HCT116 (cell line): ENCODE data around the gene VTI1A. TPM values are rescaled to one million over a fixed set of nuclear protein-coding genes. Genes with fewer than 3 reads are reported as not detected.

ENCODE experiments used
- ATAC-seq: fragments of 200-7000 bp; cut with Tn5 transposase; 2 replicates; pipeline ENCODE4 v1.9.1; 2020; ENCODE audit warnings: mild to moderate bottlenecking, moderate library complexity
- BruUV-seq: library from RNA; stranded (reverse); fragments of 400-500 nt; replicated peaks from 2 replicates; lab custom pipeline; 2021; lab: Mats Ljungman, UMichigan
- CTCF ChIA-PET: fragments of 300-600 bp; sonication (Branson Sonifier 250); formaldehyde crosslinking; loops from one replicate; lab custom pipeline; 2021; ENCODE audit warnings: antibody characterized with exemption; lab: Charles Lee
- POLR2A ChIA-PET: fragments of 300-600, 350-600 bp; sonication (Branson Sonifier 250); formaldehyde crosslinking; loops from one replicate; lab custom pipeline; 2021; ENCODE audit warnings: antibody characterized with exemption; lab: Charles Lee
- RAD21 ChIA-PET, 2 experiments: fragments of 300-600 bp; sonication (Branson Sonifier 250); formaldehyde crosslinking; loops; one replicate each; lab custom pipeline; 2023; ENCODE audit warnings: low total read pairs in 2 of 2; ENCODE audit not compliant: uncharacterized antibody in 2 of 2, unreplicated experiment in 2 of 2, low non-redundant PET in 1 of 2; lab: Charles Lee
- DNase-seq: peaks from one replicate; pipeline ENCODE4 v3.0.0-alpha.2; 2010; ENCODE audit warnings: low read depth, low spot score
- H2AFZ ChIP-seq: fragments of 200-600 bp; shearing (Covaris generic), sonication (generic); 2 replicates; pipeline ENCODE4 v1.6.1; 2017; ENCODE audit warnings: low read depth, mixed run types, mixed read lengths, antibody characterized with exemption, low read length; ENCODE audit not compliant: poor library complexity, severe bottlenecking
- H3K27ac ChIP-seq: 2 replicates; pipeline ENCODE4 v1.5.1; 2012; ENCODE audit warnings: low read depth, low read length
- H3K27me3 ChIP-seq: fragments of 200-600 bp; sonication (generic); 2 replicates; pipeline ENCODE4 v1.6.1; 2016; ENCODE audit warnings: mixed run types, low read length, mixed read lengths; ENCODE audit not compliant: insufficient read depth
- H3K36me3 ChIP-seq, 2 experiments: fragments of 200-500 bp in 1 of 2; fragments of 200-600 bp in 1 of 2; sonication (Bioruptor generic) in 1 of 2; sonication (generic) in 1 of 2; 2 replicates each; pipeline versions ENCODE4 v1.5.1 to v1.6.1; 2014 to 2016; ENCODE audit warnings: low read length in 2 of 2, inconsistent platforms in 1 of 2, mixed read lengths in 1 of 2, mixed run types in 1 of 2; ENCODE audit not compliant: insufficient read depth in 2 of 2, control insufficient read depth in 1 of 2
- H3K4me1 ChIP-seq, 2 experiments: fragments of 200-600 bp in 1 of 2; sonication (generic) in 1 of 2; 2 replicates each; pipeline versions ENCODE4 v1.5.1 to v1.6.1; 2012 to 2017; ENCODE audit warnings: low read length in 2 of 2, inconsistent platforms in 1 of 2, mild to moderate bottlenecking in 1 of 2, mixed read lengths in 1 of 2, mixed run types in 1 of 2, moderate library complexity in 1 of 2; ENCODE audit not compliant: insufficient read depth in 2 of 2, control insufficient read depth in 1 of 2
- H3K4me2 ChIP-seq: fragments of 200-600 bp; sonication (generic); 2 replicates; pipeline ENCODE4 v1.6.1; 2017; ENCODE audit warnings: mixed run types, low read length, mixed read lengths
- H3K4me3 ChIP-seq, 2 experiments: fragments of 200-600 bp in 1 of 2; sonication (generic) in 1 of 2; replicated peaks in 1 of 2; 2 replicates each; pipeline ENCODE4 v1.5.1; 2011 to 2016; ENCODE audit warnings: low read length in 2 of 2, control low read depth in 1 of 2, low read depth in 1 of 2, mild to moderate bottlenecking in 1 of 2, mixed read lengths in 1 of 2, mixed run types in 1 of 2
- H3K79me2 ChIP-seq: fragments of 200-600 bp; sonication (generic); 2 replicates; pipeline ENCODE4 v1.6.1; 2017; ENCODE audit warnings: mild to moderate bottlenecking, mixed run types, low read length, moderate library complexity, mixed read lengths; ENCODE audit not compliant: insufficient read depth
- H3K9ac ChIP-seq: fragments of 200-600 bp; sonication (generic); 2 replicates; pipeline ENCODE4 v1.6.1; 2016; ENCODE audit warnings: low read length, mixed read lengths
- H3K9me2 ChIP-seq: fragments of 200-600 bp; sonication (generic), shearing (Covaris generic); 2 replicates; pipeline ENCODE4 v1.6.1; 2017; ENCODE audit warnings: mixed run types, mild to moderate bottlenecking, moderate library complexity; ENCODE audit not compliant: insufficient read depth
- H3K9me3 ChIP-seq, 2 experiments: fragments of 200-500 bp in 1 of 2; fragments of 200-600 bp in 1 of 2; sonication (Bioruptor generic) in 1 of 2; sonication (generic) in 1 of 2; 2 replicates each; pipeline ENCODE4 v1.6.1; 2014 to 2017; ENCODE audit warnings: low read length in 2 of 2, mixed read lengths in 2 of 2, inconsistent platforms in 1 of 2, low read depth in 1 of 2, mild to moderate bottlenecking in 1 of 2, mixed run types in 1 of 2, moderate library complexity in 1 of 2; ENCODE audit not compliant: control insufficient read depth in 1 of 2, insufficient read depth in 1 of 2
- H4K20me1 ChIP-seq: fragments of 200-600 bp; sonication (generic), shearing (Covaris generic); 2 replicates; pipeline ENCODE4 v1.6.1; 2017; ENCODE audit warnings: mixed run types, mild to moderate bottlenecking, moderate library complexity; ENCODE audit not compliant: insufficient read depth
- ATF3 ChIP-seq: IDR thresholded peaks from 2 replicates; pipeline ENCODE4 v1.6.1; 2012
- CBX3 ChIP-seq: IDR thresholded peaks from 2 replicates; pipeline ENCODE4 v1.6.1; 2012; ENCODE audit warnings: low read depth
- CEBPB ChIP-seq: IDR thresholded peaks from 2 replicates; pipeline ENCODE4 v1.6.1; 2012; ENCODE audit warnings: low read depth
- EGR1 ChIP-seq: IDR thresholded peaks from 2 replicates; pipeline ENCODE4 v1.6.1; 2012; ENCODE audit warnings: low read depth
- ELF1 ChIP-seq: IDR thresholded peaks from 2 replicates; pipeline ENCODE4 v1.6.1; 2012; ENCODE audit warnings: low read depth, borderline replicate concordance
- EZH2 ChIP-seq: fragments of 200-600 bp; sonication (generic); IDR thresholded peaks from 2 replicates; pipeline ENCODE4 v1.6.1; 2017; ENCODE audit warnings: antibody characterized with exemption, mixed run types
- FOSL1 ChIP-seq: IDR thresholded peaks from 2 replicates; pipeline ENCODE4 v1.6.1; 2012; ENCODE audit warnings: low read depth
- JUND ChIP-seq: IDR thresholded peaks from 2 replicates; pipeline ENCODE4 v1.6.1; 2012
- MAX ChIP-seq: IDR thresholded peaks from 2 replicates; pipeline ENCODE4 v1.6.1; 2012
- POLR2A ChIP-seq: IDR thresholded peaks from 2 replicates; pipeline ENCODE4 v1.7.0; 2011; ENCODE audit warnings: borderline replicate concordance; ENCODE audit not compliant: insufficient read depth, insufficient read length; ENCODE audit errors: extremely low read depth
- POLR2AphosphoS5 ChIP-seq: IDR thresholded peaks from 2 replicates; pipeline ENCODE4 v1.6.1; 2011; ENCODE audit warnings: mild to moderate bottlenecking, low read depth, low read length, moderate library complexity
- RAD21 ChIP-seq: IDR thresholded peaks from 2 replicates; pipeline ENCODE4 v1.6.1; 2012; ENCODE audit warnings: low read depth, mild to moderate bottlenecking
- SP1 ChIP-seq: IDR thresholded peaks from 2 replicates; pipeline ENCODE4 v1.6.1; 2012; ENCODE audit warnings: low read depth
- SRF ChIP-seq: IDR thresholded peaks from 2 replicates; pipeline ENCODE4 v1.6.1; 2012; ENCODE audit warnings: low read depth
- TCF7L2 ChIP-seq: IDR thresholded peaks from 2 replicates; pipeline ENCODE4 v1.7.0; 2011; ENCODE audit warnings: borderline replicate concordance, inconsistent platforms; ENCODE audit not compliant: insufficient read depth, insufficient read length; ENCODE audit errors: extremely low read depth
- YY1 ChIP-seq: IDR thresholded peaks from 2 replicates; pipeline ENCODE4 v1.6.1; 2011; ENCODE audit warnings: low read length, low read depth, moderate library complexity, mild to moderate bottlenecking; ENCODE audit not compliant: insufficient replicate concordance; ENCODE audit errors: extremely low read depth
- ZBTB33 ChIP-seq: IDR thresholded peaks from 2 replicates; pipeline ENCODE4 v1.6.1; 2011; ENCODE audit warnings: mild to moderate bottlenecking, low read length, moderate library complexity; ENCODE audit not compliant: insufficient replicate concordance; ENCODE audit errors: extremely low read depth
- ZFX ChIP-seq: fragments of 450-650 bp; IDR thresholded peaks from 2 replicates; pipeline ENCODE4 v1.6.1; 2017
- ZNF274 ChIP-seq: fragments of 200-500 bp; sonication (Bioruptor generic); IDR thresholded peaks from 2 replicates; pipeline ENCODE4 v1.6.1; 2014; ENCODE audit warnings: mild to moderate bottlenecking, low read depth, low read length, inconsistent platforms
- intact Hi-C: fragments of 100-400 bp; cut with micrococcal nuclease; formaldehyde crosslinking; loops from 2 replicates; pipeline ENCODE4 v1.10.0; 2022
- total RNA-seq: library from RNA; stranded (reverse); gene quantifications from one replicate; pipeline ENCODE4 v1.2.1, GENCODE V29; 2021; ENCODE audit not compliant: unreplicated experiment

VTI1A gene
- total RNA-seq, 1 experiment from 2014 or later: 80.7 TPM

DNA sequence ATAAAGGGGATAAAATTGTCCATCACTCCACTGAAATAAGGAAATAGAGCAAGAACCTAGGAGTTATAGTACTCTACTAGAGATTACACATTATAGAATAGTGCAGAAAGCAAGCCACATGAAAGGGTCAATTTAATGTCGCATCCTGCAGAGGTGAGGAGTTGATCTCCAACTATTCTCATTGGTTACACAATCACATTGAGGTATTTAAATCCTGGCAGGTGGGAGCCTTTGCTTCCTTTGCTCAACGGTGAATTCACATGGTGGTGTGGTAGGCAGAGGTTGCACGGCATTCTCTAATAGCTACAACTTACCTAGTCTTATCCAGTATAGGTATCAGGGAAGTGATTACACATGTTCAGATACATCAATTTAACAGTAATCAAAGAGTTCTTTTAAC, 304.6 kb downstream of the VTI1A start:
- DNase-seq: no peak
- ATAC-seq: no peak
- no peaks in the 10 kb centered on the region for H3K27me3 ChIP-seq
- no peak overlapping the region for H3K4me3 ChIP-seq
- ChIA-PET POLR2A (no interaction called here), RAD21 (no interaction called here), CTCF (interaction anchor here (1.0 kb wide), 1 partner anchor 8 kb away, joined by 3 read pairs; no protein-coding TSS in a partner anchor)
- H4K20me1 ChIP-seq: no peaks in the 10 kb centered on the region
- BruUV-seq: no TSS peak
- no peak overlapping the region for H2AFZ ChIP-seq
- H3K9me2 ChIP-seq: no peaks in the 10 kb centered on the region
- H3K36me3 ChIP-seq: no peaks in the 10 kb centered on the region
- H3K27ac ChIP-seq: no peak overlapping the region
- H3K9ac ChIP-seq: no peak overlapping the region
- peaks cover 0 to 17% of the 10 kb centered on the region in 2 experiments; a peak in 1 of 4 replicates for H3K4me1 ChIP-seq
- no peaks in the 10 kb centered on the region for H3K9me3 ChIP-seq
- no peak for TF ChIP-seq POLR2AphosphoS5
- no peak for TF ChIP-seq ZFX
- TF ChIP-seq EZH2: no peak
- no peak for TF ChIP-seq SP1
- no peak for TF ChIP-seq MAX
- no peak for TF ChIP-seq YY1
- no peak for TF ChIP-seq ELF1
- TF ChIP-seq JUND: no peak
- no peak for TF ChIP-seq POLR2A
- no peak for TF ChIP-seq SRF
- no peak for TF ChIP-seq CBX3
- TF ChIP-seq ZNF274: no peak
- no peak for TF ChIP-seq FOSL1
- no peak for TF ChIP-seq EGR1
- intact Hi-C loops: no loop called here
- H3K4me2 ChIP-seq: no peak overlapping the region
- H3K79me2 ChIP-seq: no peaks in the 10 kb centered on the region

- peaks cover 0 to 17% of the 10 kb centered on the region in 2 experiments; a peak in 1 of 4 replicates for H3K4me1 ChIP-seq
- ChIA-PET RAD21 (no interaction called here), POLR2A (no interaction called here), CTCF (interaction anchor here (1.0 kb wide), 1 partner anchor 9 kb away, joined by 3 read pairs; no protein-coding TSS in a partner anchor)
- no peak for ATAC-seq
- H3K79me2 ChIP-seq: no peaks in the 10 kb centered on the region
- intact Hi-C loops: no loop called here
- H3K9me2 ChIP-seq: no peaks in the 10 kb centered on the region
- no peak for DNase-seq
- H3K9ac ChIP-seq: no peak overlapping the region
- BruUV-seq: no TSS peak
- H3K9me3 ChIP-seq: no peaks in the 10 kb centered on the region
- H3K4me2 ChIP-seq: no peak overlapping the region
- H2AFZ ChIP-seq: no peak overlapping the region
- H3K36me3 ChIP-seq: no peaks in the 10 kb centered on the region
- H3K4me3 ChIP-seq: no peak overlapping the region
- H3K27me3 ChIP-seq: no peaks in the 10 kb centered on the region
- H3K27ac ChIP-seq: no peak overlapping the region
- H4K20me1 ChIP-seq: no peaks in the 10 kb centered on the region
- TF ChIP-seq YY1: no peak
- no peak for TF ChIP-seq TCF7L2
- TF ChIP-seq CEBPB: no peak
- TF ChIP-seq ZFX: no peak
- no peak for TF ChIP-seq EZH2
- TF ChIP-seq RAD21: no peak
- TF ChIP-seq MAX: no peak
- no peak for TF ChIP-seq EGR1
- TF ChIP-seq ATF3: no peak
- TF ChIP-seq ZNF274: no peak
- no peak for TF ChIP-seq JUND
- no peak for TF ChIP-seq ZBTB33
- TF ChIP-seq CBX3: no peak
Observed at GRCh38 chr10:112752288-112752687, 305.3 kb downstream of the VTI1A start.
